IMR-90 (cell line): ENCODE measurements around the gene IL4. TPM values are rescaled to one million over a fixed set of nuclear protein-coding genes. Genes with fewer than 3 reads are reported as not detected.
"Not testable (repeated sequence)": the region's sequence is repeated elsewhere in the genome, so short reads cannot be mapped to it uniquely, and the experiment has no call there.

Experiments
- ATAC-seq: fragments of 200-7000 bp; cut with Tn5 transposase; 2 replicates; pipeline ENCODE4 v1.9.1; 2020; ENCODE audit warnings: low read depth, mild to moderate bottlenecking, moderate library complexity
- BruUV-seq: library from RNA; stranded (reverse); fragments of 400-500 nt; replicated peaks from 2 replicates; lab custom pipeline; 2021; lab: Mats Ljungman, UMichigan
- CTCF ChIA-PET: fragments of 300-600 bp; formaldehyde crosslinking; extraction: SDS; loops from one replicate; lab custom pipeline; 2021; ENCODE audit warnings: antibody characterized with exemption; lab: Yijun Ruan, JAX
- POLR2A ChIA-PET: fragments of 300-600 bp; sonication (Branson Sonifier 250); formaldehyde crosslinking; loops from one replicate; lab custom pipeline; 2022; ENCODE audit warnings: antibody characterized with exemption; ENCODE audit not compliant: unreplicated experiment; lab: Charles Lee
- DNase-seq: peaks from one replicate; pipeline ENCODE4 v3.0.0; 2013
- H2AFZ ChIP-seq: replicated peaks from 2 replicates; pipeline ENCODE3; 2013; ENCODE audit warnings: low read length, mild to moderate bottlenecking; ENCODE audit not compliant: poor library complexity
- H2AK5ac ChIP-seq: 2 replicates; pipeline ENCODE4 v1.6.1; 2013; ENCODE audit warnings: low read depth, low read length, inconsistent platforms
- H2AK9ac ChIP-seq: replicated peaks from 2 replicates; pipeline ENCODE3; 2013; ENCODE audit warnings: mild to moderate bottlenecking, low read depth, low read length, moderate library complexity; ENCODE audit not compliant: poor library complexity
- H2BK120ac ChIP-seq: 2 replicates; pipeline ENCODE4 v1.6.1; 2013; ENCODE audit warnings: low read depth, low read length, inconsistent platforms
- H2BK15ac ChIP-seq: 3 replicates; pipeline ENCODE4 v1.6.1; 2013; ENCODE audit warnings: low read depth, low read length, inconsistent platforms
- H2BK20ac ChIP-seq: 2 replicates; pipeline ENCODE4 v1.6.1; 2013; ENCODE audit warnings: low read depth, mild to moderate bottlenecking, inconsistent platforms, low read length, moderate library complexity
- H2BK5ac ChIP-seq: 2 replicates; pipeline ENCODE4 v1.6.1; 2013; ENCODE audit warnings: mild to moderate bottlenecking, low read depth, low read length, inconsistent platforms; ENCODE audit not compliant: poor library complexity, severe bottlenecking
- H3K14ac ChIP-seq: replicated peaks from 2 replicates; pipeline ENCODE4 v1.6.1; 2013; ENCODE audit warnings: low read depth, low read length, inconsistent platforms
- H3K18ac ChIP-seq: 2 replicates; pipeline ENCODE4 v1.6.1; 2013; ENCODE audit warnings: low read depth, low read length, control low read depth
- H3K23ac ChIP-seq: 2 replicates; pipeline ENCODE4 v1.6.1; 2013; ENCODE audit warnings: low read depth, low read length, inconsistent platforms
- H3K27ac ChIP-seq: 2 replicates; pipeline ENCODE4 v1.5.1; 2013; ENCODE audit warnings: mild to moderate bottlenecking, control low read depth, low read length; ENCODE audit not compliant: insufficient read depth
- H3K27me3 ChIP-seq: 2 replicates; pipeline ENCODE4 v1.6.1; 2013; ENCODE audit warnings: low read length; ENCODE audit not compliant: control insufficient read depth, insufficient read depth
- H3K36me3 ChIP-seq: 2 replicates; pipeline ENCODE4 v1.6.1; 2013; ENCODE audit warnings: low read length, mixed read lengths; ENCODE audit not compliant: control insufficient read depth, insufficient read depth
- H3K4ac ChIP-seq: 2 replicates; pipeline ENCODE4 v1.6.1; 2013; ENCODE audit warnings: low read depth, low read length, inconsistent platforms
- H3K4me1 ChIP-seq: 2 replicates; pipeline ENCODE4 v1.6.1; 2013; ENCODE audit warnings: low read length, mixed read lengths; ENCODE audit not compliant: control insufficient read depth, insufficient read depth
- H3K4me2 ChIP-seq: 2 replicates; pipeline ENCODE4 v1.6.1; 2013; ENCODE audit warnings: low read depth, mild to moderate bottlenecking, control low read depth, low read length, moderate library complexity
- H3K4me3 ChIP-seq: 2 replicates; pipeline ENCODE4 v1.5.1; 2013; ENCODE audit warnings: low read depth, mild to moderate bottlenecking, control low read depth, low read length, moderate library complexity; ENCODE audit not compliant: insufficient read depth
- H3K56ac ChIP-seq: 2 replicates; pipeline ENCODE4 v1.6.1; 2013; ENCODE audit warnings: low read length, inconsistent platforms; ENCODE audit not compliant: insufficient read depth; ENCODE audit errors: extremely low read depth
- H3K79me1 ChIP-seq, 2 experiments: 2 replicates each; pipeline ENCODE4 v1.6.1; 2013; ENCODE audit warnings: low read length in 2 of 2, inconsistent platforms in 1 of 2, low read depth in 1 of 2
- H3K9ac ChIP-seq: 2 replicates; pipeline ENCODE4 v1.6.1; 2013; ENCODE audit warnings: low read depth, low read length, control low read depth
- H3K9me1 ChIP-seq: 2 replicates; pipeline ENCODE4 v1.6.1; 2013; ENCODE audit warnings: low read length, inconsistent platforms; ENCODE audit not compliant: insufficient read depth
- H3K9me3 ChIP-seq: 2 replicates; pipeline ENCODE4 v1.6.1; 2013; ENCODE audit warnings: low read length; ENCODE audit not compliant: control insufficient read depth, insufficient read depth
- H4K20me1 ChIP-seq: 2 replicates; pipeline ENCODE4 v1.6.1; 2013; ENCODE audit warnings: low read length, inconsistent platforms; ENCODE audit not compliant: insufficient read depth
- H4K5ac ChIP-seq: 2 replicates; pipeline ENCODE4 v1.6.1; 2013; ENCODE audit warnings: mild to moderate bottlenecking, low read depth, low read length, control low read depth
- H4K8ac ChIP-seq, 2 experiments: 2 replicates each; pipeline ENCODE4 v1.6.1; 2013; ENCODE audit warnings: low read depth in 2 of 2, low read length in 2 of 2, control low read depth in 1 of 2, inconsistent platforms in 1 of 2
- H4K91ac ChIP-seq: 2 replicates; pipeline ENCODE4 v1.6.1; 2013; ENCODE audit warnings: low read depth, low read length, inconsistent platforms; ENCODE audit not compliant: insufficient read depth
- BHLHE40 ChIP-seq: fragments of 150-350 bp; IDR thresholded peaks from 2 replicates; pipeline ENCODE4 v1.6.1; 2016; ENCODE audit warnings: mild to moderate bottlenecking, low read depth, low read length
- MAFK ChIP-seq: IDR thresholded peaks from 2 replicates; pipeline ENCODE4 v1.6.1; 2012; ENCODE audit warnings: low read depth, low read length, improper control_type of control experiment
- MAZ ChIP-seq: IDR thresholded peaks from 2 replicates; pipeline ENCODE4 v1.6.1; 2012; ENCODE audit warnings: low read depth, mild to moderate bottlenecking, low read length, improper control_type of control experiment, moderate library complexity, borderline replicate concordance
- MXI1 ChIP-seq: IDR thresholded peaks from 2 replicates; pipeline ENCODE4 v1.6.1; 2012; ENCODE audit warnings: low read depth, mild to moderate bottlenecking, low read length, moderate library complexity, borderline replicate concordance
- WGBS, 2 experiments: methylation state at CpG; one replicate each; pipeline versions ENCODE4 v1.1.5 to v1.1.7; 2013; ENCODE audit warnings: missing lambda C conversion rate in 2 of 2; ENCODE audit not compliant: insufficient read length in 1 of 2; ENCODE audit errors: extremely low coverage in 2 of 2; 5-methylcytosine and 5-hydroxymethylcytosine counted together
- dilution Hi-C: fragments of 300-500 bp; cut with HindIII; formaldehyde crosslinking; loops from one replicate; pipeline ENCODE4 v1.14.3; 2018; ENCODE audit warnings: low sequenced_read_pairs; ENCODE audit not compliant: unreplicated experiment
- in situ Hi-C: fragments of 300-500 bp; cut with MboI; formaldehyde crosslinking; loops from 3 replicates; pipeline ENCODE4 v1.14.3; 2019; ENCODE audit warnings: low sequenced_read_pairs, inconsistent platforms, mixed read lengths
- intact Hi-C: fragments of 100-400 bp; cut with micrococcal nuclease; formaldehyde crosslinking; loops from 2 replicates; pipeline ENCODE4 v1.10.0; 2022
- polyA plus RNA-seq, 3 experiments: library from polyadenylated mRNA; depleted of rRNA; stranded (reverse); fragments of >200 nt; gene quantifications; 2 replicates each; pipeline ENCODE4 v1.2.3, GENCODE V29; 2012; ENCODE audit warnings: low replicate concordance in 1 of 3
- total RNA-seq: library from RNA; depleted of rRNA; stranded (reverse); fragments of >200 nt; gene quantifications from 2 replicates; pipeline ENCODE4 v1.2.3, GENCODE V29; 2012

The IL4 gene
- total and polyA plus RNA-seq, 2 of the 4 experiments (the other 2 are of a cell fraction) = not detected

GRCh38 chr5:132690156-132690555 is 16.4 kb downstream of the IL4 start:
- dilution Hi-C loops = no loop called here
- Histone ChIP-seq H3K27me3 (no peaks in the 10 kb centered on the region), H4K91ac (no peak overlapping the region), H4K5ac (no peak overlapping the region), H3K18ac (no peak overlapping the region), H4K20me1 (no peaks in the 10 kb centered on the region), H3K14ac (no peak overlapping the region), H2AK5ac (no peak overlapping the region), H2BK5ac (no peak overlapping the region), H3K9me1 (0 out of 2 replicates have a peak, but pooled peaks cover 7% of the 10 kb centered on the region), H3K4me2 (no peak overlapping the region), H3K9me3 (no peaks in the 10 kb centered on the region), H3K27ac (no peak overlapping the region), H2AK9ac (no peak overlapping the region), H3K4ac (no peak overlapping the region), H2BK120ac (no peak overlapping the region), H2AFZ (no peak overlapping the region), H3K23ac (no peak overlapping the region), H4K8ac (no peak overlapping the region), H3K4me3 (no peak overlapping the region), H2BK15ac (no peak overlapping the region), H3K79me1 (no peaks in the 10 kb centered on the region), H3K56ac (no peak overlapping the region), H2BK20ac (no peak overlapping the region), H3K36me3 (no peaks in the 10 kb centered on the region), H3K9ac (no peak overlapping the region), H3K4me1 (no peaks in the 10 kb centered on the region; the same call in 1 of the 2 replicates)
- WGBS, 2 experiments = no CpG with 5 or more reads among the region's 3 CpGs
- intact Hi-C loops = no loop called here
- CTCF ChIA-PET = interaction anchor here (1.3 kb wide), 1 partner anchor 16 kb away, joined by 3 read pairs; the partner anchor contains the start of gene IL4
- BruUV-seq = no TSS peak
- no peak for TF ChIP-seq BHLHE40
- no peak for TF ChIP-seq MAZ
- TF ChIP-seq MXI1 = no peak
- TF ChIP-seq MAFK = no peak
- no peak for ATAC-seq
- in situ Hi-C loops = no loop called here
- POLR2A ChIA-PET = no interaction called here
- no peak for DNase-seq

GRCh38 chr5:132691755-132692631 is 18.2 kb downstream of the IL4 start:
- intact Hi-C loops, H2BK5ac ChIP-seq, in situ Hi-C loops, H3K4me2 ChIP-seq, H2AK9ac ChIP-seq, H4K5ac ChIP-seq, H3K4me1 ChIP-seq, H3K18ac ChIP-seq, H4K8ac ChIP-seq, dilution Hi-C loops, H2AFZ ChIP-seq, H3K79me1 ChIP-seq, H3K14ac ChIP-seq, H2BK15ac ChIP-seq, H3K4ac ChIP-seq, BruUV-seq, H3K23ac ChIP-seq, H2AK5ac ChIP-seq, H2BK20ac ChIP-seq, H3K9ac ChIP-seq, H2BK120ac ChIP-seq, H3K9me1 ChIP-seq, H3K56ac ChIP-seq, DNase-seq, H4K20me1 ChIP-seq, H3K4me3 ChIP-seq, H3K36me3 ChIP-seq, ATAC-seq, H3K27ac ChIP-seq, H3K27me3 ChIP-seq, H4K91ac ChIP-seq, POLR2A ChIA-PET, H3K9me3 ChIP-seq: not testable (repeated sequence)
- CTCF ChIA-PET = interaction anchor here (0.6 kb wide), 1 partner anchor 47 kb away, joined by 3 read pairs; no protein-coding TSS in a partner anchor
- WGBS, 2 experiments = no CpG with 5 or more reads among the region's 5 CpGs
